Measurements from ENCODE around the gene MOV10. TPM values are rescaled to one million over a fixed set of nuclear protein-coding genes. Genes with fewer than 3 reads are reported as not detected.

Gene MOV10
- total and polyA plus RNA-seq, 2 of the 13 experiments (the other 11 are each of a cell fraction or from before 2014, with no cell fraction given) = 56.4 to 58.2 TPM

- TF ChIP-seq REL (CRISPR knock-in tag; conservative IDR thresholded peaks at IDR 0.05) (no peak), TOPORS (CRISPR knock-in tag; IDR thresholded peaks at IDR 0.05) (no peak), ZNF607 (CRISPR knock-in tag; IDR thresholded peaks at IDR 0.05; ENCODE audit: borderline replicate concordance) (peak; percentile 64; the same call in 1 of the 2 replicates), RAD21 (CRISPR knock-in tag; IDR thresholded peaks at IDR 0.05) (no peak), ZNF503 (CRISPR knock-in tag; IDR thresholded peaks at IDR 0.05) (no peak), MEF2D (CRISPR knock-in tag; IDR thresholded peaks at IDR 0.05) (peak; percentile 99), ZNF335 (CRISPR knock-in tag; IDR thresholded peaks at IDR 0.05) (0 out of 2 replicates have a peak, but pooled peaks have one; percentile 17), SOX13 (IDR thresholded peaks at IDR 0.05) (no peak), SOX13 (CRISPR knock-in tag; conservative IDR thresholded peaks at IDR 0.05 in 1 of 2, IDR thresholded peaks at IDR 0.05 in 1 of 2) (peak in 1 of 2 experiments; percentile 45; a peak in 1 of 4 replicates), NFAT5 (CRISPR knock-in tag; IDR thresholded peaks at IDR 0.05) (no peak), ZBTB4 (CRISPR knock-in tag; IDR thresholded peaks at IDR 0.05; ENCODE audit: borderline replicate concordance) (no peak), GPN1 (CRISPR knock-in tag; IDR thresholded peaks at IDR 0.05; ENCODE audit: borderline replicate concordance) (no peak), KDM2A (CRISPR knock-in tag; IDR thresholded peaks at IDR 0.05; ENCODE audit: borderline replicate concordance, low read depth) (no peak), ELK4 (CRISPR knock-in tag; IDR thresholded peaks at IDR 0.05; ENCODE audit: borderline replicate concordance) (no peak), MXI1 (IDR thresholded peaks at IDR 0.05; ENCODE audit: borderline replicate concordance, low read depth, low read length) (peak; percentile 53; the same call in 1 of the 3 replicates), SAP130 (CRISPR knock-in tag; IDR thresholded peaks at IDR 0.05; ENCODE audit: low read depth) (peak; percentile 64), PHF21A (CRISPR knock-in tag; IDR thresholded peaks at IDR 0.05) (peak; percentile 31; the same call in 1 of the 2 replicates)
These were observed 26.1 kb downstream of the MOV10 start (continued) for GRCh38 chr1:112700290-112701226.
